Mesothelial cell of epicardium (in vitro differentiated cells): Measurements from ENCODE around the gene COA5. TPM values are rescaled to one million over a fixed set of nuclear protein-coding genes. Genes with fewer than 3 reads are reported as not detected.

Experiments
- DNase-seq, 2 experiments: peaks; one replicate each; pipeline ENCODE4 v3.0.0; 2021; ENCODE audit warnings: low spot score in 2 of 2; ENCODE audit not compliant: unreplicated experiment in 2 of 2
- H3K27ac Mint-ChIP-seq: 2 replicates; pipeline ENCODE4 v1.8.0; 2021; ENCODE audit warnings: mixed read lengths
- H3K27me3 Mint-ChIP-seq: 2 replicates; pipeline ENCODE4 v1.8.0; 2021; ENCODE audit warnings: low read depth, mixed read lengths
- H3K36me3 Mint-ChIP-seq: 2 replicates; pipeline ENCODE4 v1.8.0; 2021; ENCODE audit warnings: mixed read lengths
- H3K4me1 Mint-ChIP-seq: 2 replicates; pipeline ENCODE4 v1.8.0; 2021; ENCODE audit warnings: mixed read lengths
- H3K4me3 Mint-ChIP-seq: 2 replicates; pipeline ENCODE4 v1.8.0; 2021; ENCODE audit warnings: mild to moderate bottlenecking, moderate library complexity, mixed read lengths
- H3K9me3 Mint-ChIP-seq: 2 replicates; pipeline ENCODE4 v1.8.0; 2021; ENCODE audit warnings: mixed read lengths
- CTCF ChIP-seq: fragments of 200-600 bp; sonication (generic); IDR thresholded peaks from one replicate; pipeline ENCODE4 v1.5.0; 2021; ENCODE audit warnings: antibody characterized with exemption; ENCODE audit not compliant: unreplicated experiment
- total RNA-seq: library from RNA; stranded (reverse); gene quantifications from 3 replicates; pipeline ENCODE4 v1.2.1, GENCODE V29; 2021

Gene COA5
- total RNA-seq, 1 donor from 2014 or later = 41.8 TPM

- H3K4me3 Mint-ChIP-seq = no peak overlapping the region
- no peaks in the 10 kb centered on the region for H3K9me3 Mint-ChIP-seq
- no peaks in the 10 kb centered on the region for H3K27me3 Mint-ChIP-seq
- no peak for TF ChIP-seq CTCF
- H3K4me1 Mint-ChIP-seq = peaks cover 10% of the 10 kb centered on the region
- H3K27ac Mint-ChIP-seq = peak overlapping the region; percentile 43
- H3K36me3 Mint-ChIP-seq = peaks cover 6% of the 10 kb centered on the region
- DNase-seq = no peak
Observed at GRCh38 chr2:98634406-98635092, 26.2 kb upstream of the COA5 start.

- DNase-seq = no peak
- Mint-ChIP-seq H3K27ac (no peak overlapping the region), H3K36me3 (peaks cover 7% of the 10 kb centered on the region), H3K9me3 (peaks cover 10% of the 10 kb centered on the region), H3K4me1 (peaks cover 10% of the 10 kb centered on the region), H3K4me3 (no peak overlapping the region), H3K27me3 (no peaks in the 10 kb centered on the region)
- TF ChIP-seq CTCF = no peak
Observed at GRCh38 chr2:98632351-98632750, 24.0 kb upstream of the COA5 start.

- H3K27me3 Mint-ChIP-seq = no peaks in the 10 kb centered on the region
- H3K4me3 Mint-ChIP-seq = no peak overlapping the region
- H3K4me1 Mint-ChIP-seq = no peaks in the 10 kb centered on the region
- peaks cover 10% of the 10 kb centered on the region for H3K9me3 Mint-ChIP-seq
- DNase-seq = no peak
- no peak overlapping the region for H3K27ac Mint-ChIP-seq
- H3K36me3 Mint-ChIP-seq = peaks cover 2% of the 10 kb centered on the region
- TF ChIP-seq CTCF = no peak
Observed at GRCh38 chr2:98623657-98624056, 15.3 kb upstream of the COA5 start.

- no peak for TF ChIP-seq CTCF
- no peak overlapping the region for H3K4me3 Mint-ChIP-seq
- H3K27ac Mint-ChIP-seq = no peak overlapping the region
- H3K36me3 Mint-ChIP-seq = peaks cover 27% of the 10 kb centered on the region
- H3K4me1 Mint-ChIP-seq = no peaks in the 10 kb centered on the region
- DNase-seq = no peak
- no peaks in the 10 kb centered on the region for H3K9me3 Mint-ChIP-seq
- no peaks in the 10 kb centered on the region for H3K27me3 Mint-ChIP-seq
Observed at GRCh38 chr2:98617149-98617548, 8.8 kb upstream of the COA5 start.

GRCh38 chr2:98615481-98615880, 7.2 kb upstream of the COA5 start:
- Mint-ChIP-seq H3K4me3 (no peak overlapping the region), H3K27ac (no peak overlapping the region), H3K27me3 (no peaks in the 10 kb centered on the region), H3K36me3 (peaks cover 35% of the 10 kb centered on the region), H3K9me3 (no peaks in the 10 kb centered on the region), H3K4me1 (peaks cover 12% of the 10 kb centered on the region)
- DNase-seq = no peak
- TF ChIP-seq CTCF = no peak
